Keratinocyte (primary cell): ENCODE data around the gene SMIM22. TPM values are rescaled to one million over a fixed set of nuclear protein-coding genes. Genes with fewer than 3 reads are reported as not detected.

ENCODE experiments used
- DNase-seq: peaks from one replicate; pipeline ENCODE4 v3.0.0-alpha.2; 2011; ENCODE audit warnings: low read depth, missing footprints, low spot score
- FAIRE-seq: peaks from 2 replicates; lab custom pipeline; 2011; peaks lifted over from hg19 to GRCh38; lab: Jason Lieb, UNC
- H2AFZ ChIP-seq: 2 replicates; pipeline ENCODE4 v1.6.0; 2012; ENCODE audit warnings: low read length, control low read depth, inconsistent platforms; ENCODE audit not compliant: control insufficient read depth
- H3K27ac ChIP-seq: 2 replicates; pipeline ENCODE4 v1.5.1; 2011; ENCODE audit warnings: low read length; ENCODE audit not compliant: control insufficient read depth, insufficient read depth
- H3K27me3 ChIP-seq: 3 replicates; pipeline ENCODE4 v1.6.0; 2011; ENCODE audit warnings: low read length; ENCODE audit not compliant: control insufficient read depth, insufficient read depth; ENCODE audit errors: extremely low read depth
- H3K36me3 ChIP-seq, 2 experiments: 2 replicates in 1 of 2; 3 replicates in 1 of 2; pipeline ENCODE4 v1.5.1; 2011; ENCODE audit warnings: low read length in 2 of 2, mild to moderate bottlenecking in 1 of 2; ENCODE audit not compliant: control insufficient read depth in 2 of 2, insufficient read depth in 2 of 2; ENCODE audit errors: extremely low read depth in 1 of 2
- H3K4me1 ChIP-seq: 3 replicates; pipeline ENCODE4 v1.5.1; 2011; ENCODE audit warnings: low read length; ENCODE audit not compliant: control insufficient read depth, insufficient read depth; ENCODE audit errors: extremely low read depth
- H3K4me2 ChIP-seq: 3 replicates; pipeline ENCODE4 v1.6.0; 2011; ENCODE audit warnings: low read depth, low read length; ENCODE audit not compliant: control insufficient read depth, insufficient read depth; ENCODE audit errors: extremely low read depth
- H3K4me3 ChIP-seq, 3 experiments: fragments of 200-600 bp in 1 of 3; sonication (generic) in 1 of 3; 2 replicates in 2 of 3; 3 replicates in 1 of 3; pipeline ENCODE4 v1.5.1; 2011 to 2016; ENCODE audit warnings: low read length in 3 of 3, mild to moderate bottlenecking in 3 of 3, control low read depth in 2 of 3, inconsistent platforms in 1 of 3, low read depth in 1 of 3, mixed read lengths in 1 of 3, mixed run types in 1 of 3, moderate library complexity in 1 of 3; ENCODE audit not compliant: control insufficient read depth in 2 of 3, insufficient read depth in 2 of 3; ENCODE audit errors: extremely low read depth in 1 of 3
- H3K79me2 ChIP-seq: 2 replicates; pipeline ENCODE4 v1.6.0; 2012; ENCODE audit warnings: low read length; ENCODE audit not compliant: control insufficient read depth, insufficient read depth
- H3K9ac ChIP-seq: 3 replicates; pipeline ENCODE4 v1.6.0; 2011; ENCODE audit warnings: low read length; ENCODE audit not compliant: control insufficient read depth, insufficient read depth; ENCODE audit errors: extremely low read depth
- H3K9me1 ChIP-seq: 3 replicates; pipeline ENCODE4 v1.6.0; 2011; ENCODE audit warnings: low read length; ENCODE audit not compliant: control insufficient read depth, insufficient read depth; ENCODE audit errors: extremely low read depth
- H3K9me3 ChIP-seq: 2 replicates; pipeline ENCODE4 v1.5.1; 2012; ENCODE audit warnings: low read depth, low read length; ENCODE audit not compliant: control insufficient read depth
- H4K20me1 ChIP-seq: 3 replicates; pipeline ENCODE4 v1.6.0; 2011; ENCODE audit warnings: low read length; ENCODE audit not compliant: control insufficient read depth, insufficient read depth; ENCODE audit errors: extremely low read depth
- CTCF ChIP-seq, 3 experiments: IDR thresholded peaks in 1 of 3; conservative IDR thresholded peaks in 1 of 3; optimal IDR thresholded peaks in 1 of 3; 2 replicates in 2 of 3; 3 replicates in 1 of 3; pipeline versions ENCODE3 to v1.5.1; 2011; ENCODE audit warnings: low read length in 3 of 3, mild to moderate bottlenecking in 3 of 3, moderate library complexity in 2 of 3, control low read depth in 1 of 3, inconsistent platforms in 1 of 3; ENCODE audit not compliant: insufficient read depth in 2 of 3; ENCODE audit errors: extremely low read depth in 1 of 3
- EZH2 ChIP-seq: IDR thresholded peaks from one replicate; pipeline ENCODE4 v1.6.1; 2012; ENCODE audit warnings: inconsistent platforms, mild to moderate bottlenecking, low read length, moderate library complexity
- dilution Hi-C: fragments of 300-500 bp; cut with MboI; formaldehyde crosslinking; loops from one replicate; pipeline ENCODE4 v1.7.0; 2020; ENCODE audit warnings: low sequenced_read_pairs; ENCODE audit not compliant: extremely low pct_ligation_motif_present
- polyA plus RNA-seq, 5 experiments: library from polyadenylated mRNA; depleted of rRNA in 3 of 5; stranded (reverse) in 3 of 5; stranded (forward) in 1 of 5; unstranded in 1 of 5; fragments of >200 nt; gene quantifications; 1 replicate in 1 of 5; 2 replicates in 3 of 5; 3 replicates in 1 of 5; pipeline versions ENCODE4 v1.2.1 to v1.2.3, GENCODE V29; 2011 to 2012; ENCODE audit warnings: missing spikeins in 2 of 5, low read depth in 1 of 5, low replicate concordance in 1 of 5

The SMIM22 gene
- polyA plus RNA-seq, 1 donor (not counting 4 experiments of a cell fraction or from before 2014, with no cell fraction given) = 10.6 TPM

- dilution Hi-C loops = no loop called here
- Histone ChIP-seq H3K4me1 (no peaks in the 10 kb centered on the region), H3K4me2 (no peak overlapping the region), H3K9me1 (no peaks in the 10 kb centered on the region), H3K36me3 (peaks cover 21 to 33% of the 10 kb centered on the region in 2 experiments), H3K27ac (no peak overlapping the region), H3K9me3 (peaks cover 1% of the 10 kb centered on the region), H2AFZ (no peak overlapping the region), H3K79me2 (no peaks in the 10 kb centered on the region), H3K27me3 (no peaks in the 10 kb centered on the region), H3K9ac (no peak overlapping the region), H4K20me1 (no peaks in the 10 kb centered on the region), H3K4me3 (no peak overlapping the region)
- TF ChIP-seq CTCF (optimal IDR thresholded peaks at IDR 0.05 in 1 of 3, IDR thresholded peaks at IDR 0.05 in 1 of 3, conservative IDR thresholded peaks at IDR 0.05 in 1 of 3; ENCODE audit: extremely low read depth in 1 of 3, insufficient read depth in 2 of 3, low read length in 3 of 3) = no peak
- no peak for TF ChIP-seq EZH2
- no peak for FAIRE-seq
- DNase-seq = no peak
These were observed 41.9 kb upstream of the SMIM22 start for GRCh38 chr16:4753227-4753626.

GRCh38 chr16:4754865-4755264 is 40.3 kb upstream of the SMIM22 start:
- TF ChIP-seq EZH2 = no peak
- no peak for TF ChIP-seq CTCF (optimal IDR thresholded peaks at IDR 0.05 in 1 of 3, IDR thresholded peaks at IDR 0.05 in 1 of 3, conservative IDR thresholded peaks at IDR 0.05 in 1 of 3; ENCODE audit: extremely low read depth in 1 of 3, insufficient read depth in 2 of 3, low read length in 3 of 3)
- H3K36me3 ChIP-seq = peaks cover 26 to 39% of the 10 kb centered on the region in 2 experiments
- no peak overlapping the region for H3K27ac ChIP-seq
- dilution Hi-C loops = no loop called here
- no peaks in the 10 kb centered on the region for H3K79me2 ChIP-seq
- H3K27me3 ChIP-seq = no peaks in the 10 kb centered on the region
- no peak for DNase-seq
- H2AFZ ChIP-seq = no peak overlapping the region
- FAIRE-seq = no peak
- peaks cover 1% of the 10 kb centered on the region for H3K9me3 ChIP-seq
- H4K20me1 ChIP-seq = no peaks in the 10 kb centered on the region
- no peak overlapping the region for H3K4me2 ChIP-seq
- no peaks in the 10 kb centered on the region for H3K9me1 ChIP-seq
- no peaks in the 10 kb centered on the region for H3K4me1 ChIP-seq
- no peak overlapping the region for H3K4me3 ChIP-seq
- H3K9ac ChIP-seq = no peak overlapping the region
